Activated B cell treated with CpG ODN at 0.5 μM for 24 hours (primary cell): Measurements from ENCODE around the gene B4GALNT1. TPM values are rescaled to one million over a fixed set of nuclear protein-coding genes. Genes with fewer than 3 reads are reported as not detected.
"Not testable (repeated sequence)": the region's sequence is repeated elsewhere in the genome, so short reads cannot be mapped to it uniquely, and the experiment has no call there.

Experiments used
- ATAC-seq: fragments of 200-7000 bp; cut with Tn5 transposase; one replicate; pipeline ENCODE4 v1.10.0; 2021; ENCODE audit warnings: low read depth, mild to moderate bottlenecking, moderate library complexity
- CTCF ChIA-PET: fragments of 350-600 bp; sonication (Branson Sonifier 250); formaldehyde crosslinking; loops from one replicate; lab custom pipeline; 2021; ENCODE audit warnings: antibody characterized with exemption; lab: Charles Lee
- POLR2A ChIA-PET: fragments of 350-600 bp; sonication (Branson Sonifier 250); formaldehyde crosslinking; loops from one replicate; lab custom pipeline; 2021; ENCODE audit warnings: antibody characterized with exemption; lab: Charles Lee
- DNase-seq: peaks from one replicate; pipeline ENCODE4 v3.0.0; 2022
- H3K27ac Mint-ChIP-seq: one replicate; pipeline ENCODE4 v1.8.0; 2020; ENCODE audit warnings: mixed read lengths
- H3K27me3 Mint-ChIP-seq: one replicate; pipeline ENCODE4 v1.8.0; 2021; ENCODE audit warnings: mixed read lengths
- H3K36me3 Mint-ChIP-seq: one replicate; pipeline ENCODE4 v1.8.0; 2021; ENCODE audit warnings: low read depth, mixed read lengths
- H3K4me1 Mint-ChIP-seq: one replicate; pipeline ENCODE4 v1.8.0; 2021; ENCODE audit warnings: mixed read lengths
- H3K4me3 Mint-ChIP-seq: one replicate; pipeline ENCODE4 v1.8.0; 2020; ENCODE audit warnings: mild to moderate bottlenecking, mixed read lengths
- H3K9me3 Mint-ChIP-seq: one replicate; pipeline ENCODE4 v1.8.0; 2020; ENCODE audit warnings: mixed read lengths
- CTCF ChIP-seq: fragments of 200-600 bp; IDR thresholded peaks from one replicate; pipeline ENCODE4 v1.8.0; 2022; ENCODE audit warnings: antibody characterized with exemption, mild to moderate bottlenecking
- intact Hi-C: fragments of 100-400 bp; cut with micrococcal nuclease; formaldehyde crosslinking; loops from one replicate; pipeline ENCODE4 v1.15.1; 2024
- total RNA-seq: library from RNA; stranded (reverse); gene quantifications from 2 replicates; pipeline ENCODE4 v1.2.3, GENCODE V29; 2022

Gene B4GALNT1
- total RNA-seq, 1 donor from 2014 or later = 0.31 TPM

- TF ChIP-seq CTCF = no peak
- Mint-ChIP-seq H3K27me3 (no peaks in the 10 kb centered on the region), H3K9me3 (no peaks in the 10 kb centered on the region), H3K4me3 (peak within 1 kb of the TSS; percentile 88), H3K4me1 (peaks cover 19% of the 10 kb centered on the region), H3K27ac (peak within 1 kb of the TSS; percentile 68), H3K36me3 (peaks cover 17% of the 10 kb centered on the region)
- ATAC-seq (peak; percentile 96), DNase-seq (peak; percentile 79)
- ChIA-PET CTCF (interaction anchor here (4.2 kb wide), 1 partner anchor 9 kb away, joined by 21 read pairs; no protein-coding TSS in a partner anchor), POLR2A (interaction anchor here (0.7 to 3.4 kb wide), 7 partner anchors 9 to 132 kb away, joined by 3 to 11 read pairs (median 4); partner anchors contain the start of genes DCTN2 and DDIT3)
- intact Hi-C loops = loop anchor here (1.0 kb wide), 3 partner anchors 8 to 69 kb away; partner anchors contain the start of genes DTX3 and MBD6
Measured at GRCh38 chr12:57590864-57591781, 41.9 kb downstream of the B4GALNT1 start, which contains the start of gene PIP4K2C. Gene PIP4K2C, plus strand, starts transcription at chr12:57591192. Its CDS starts 98 bp downstream, at chr12:57591290.

GRCh38 chr12:57590479-57590863, 42.5 kb downstream of the B4GALNT1 start:
- peak overlapping the region; percentile 88 for H3K4me3 Mint-ChIP-seq
- no peak for TF ChIP-seq CTCF
- H3K9me3 Mint-ChIP-seq = no peaks in the 10 kb centered on the region
- ATAC-seq = no peak
- no peaks in the 10 kb centered on the region for H3K27me3 Mint-ChIP-seq
- H3K4me1 Mint-ChIP-seq = peaks cover 19% of the 10 kb centered on the region
- H3K36me3 Mint-ChIP-seq = peaks cover 11% of the 10 kb centered on the region
- CTCF ChIA-PET = interaction anchor here (0.7 to 4.2 kb wide), 2 partner anchors 8 to 73 kb away, joined by 3 to 21 read pairs; no protein-coding TSS in a partner anchor
- no peak for DNase-seq
- intact Hi-C loops = no loop called here
- POLR2A ChIA-PET = interaction anchor here (0.6 to 3.4 kb wide), 5 partner anchors 10 to 109 kb away, joined by 4 to 11 read pairs (median 8); partner anchors contain the start of gene DCTN2
- H3K27ac Mint-ChIP-seq = peak overlapping the region; percentile 65

GRCh38 chr12:57588951-57589610, 43.9 kb downstream of the B4GALNT1 start:
- ATAC-seq, H3K4me3 Mint-ChIP-seq, intact Hi-C loops, H3K27me3 Mint-ChIP-seq, H3K9me3 Mint-ChIP-seq, DNase-seq, H3K36me3 Mint-ChIP-seq, H3K27ac Mint-ChIP-seq: not testable (repeated sequence)
- ChIA-PET POLR2A (interaction anchor here (0.7 kb wide), 1 partner anchor 953 kb away, joined by 3 read pairs; no protein-coding TSS in a partner anchor), CTCF (interaction anchor here (1.4 kb wide), 1 partner anchor 26 kb away, joined by 3 read pairs; no protein-coding TSS in a partner anchor)
- H3K4me1 Mint-ChIP-seq = peaks cover 19% of the 10 kb centered on the region

- DNase-seq = no peak
- ATAC-seq = no peak
- intact Hi-C loops = no loop called here
- Mint-ChIP-seq H3K4me3 (no peak overlapping the region), H3K27ac (no peak overlapping the region), H3K36me3 (no peaks in the 10 kb centered on the region), H3K27me3 (peaks cover 12% of the 10 kb centered on the region), H3K9me3 (no peaks in the 10 kb centered on the region), H3K4me1 (peaks cover 17% of the 10 kb centered on the region)
- CTCF ChIA-PET = no interaction called here
- TF ChIP-seq CTCF = no peak
- POLR2A ChIA-PET = no interaction called here
Measured at GRCh38 chr12:57586832-57587429, 46.1 kb downstream of the B4GALNT1 start.

GRCh38 chr12:57586128-57586527, 46.9 kb downstream of the B4GALNT1 start:
- H3K4me1 Mint-ChIP-seq = peaks cover 11% of the 10 kb centered on the region

More at GRCh38 chr12:57586128-57586527, 46.9 kb downstream of the B4GALNT1 start:
- ATAC-seq (no peak), DNase-seq (no peak)
- TF ChIP-seq CTCF = no peak
- POLR2A ChIA-PET = no interaction called here
- intact Hi-C loops = no loop called here
- Mint-ChIP-seq H3K27ac (no peak overlapping the region), H3K27me3 (peaks cover 12% of the 10 kb centered on the region), H3K4me3 (no peak overlapping the region), H3K9me3 (no peaks in the 10 kb centered on the region), H3K36me3 (no peaks in the 10 kb centered on the region)
- CTCF ChIA-PET = interaction anchor here (1.4 to 6.6 kb wide), 2 partner anchors 36 to 52 kb away, joined by 4 to 126 read pairs; no protein-coding TSS in a partner anchor
